SIG-M5 treated with dmso at 0.1 percent for 504 hours (cell line): ENCODE results near the gene FRMD4A.
A peak's percentile ranks its signal among the peaks of the same experiment; 100 is the strongest.

ENCODE experiments used
- DNase-seq: peaks from one replicate; lab custom pipeline; 2025; ENCODE audit not compliant: unreplicated experiment; lab: John Stamatoyannopoulos, UW

Gene FRMD4A

GRCh38 chr10:14345262-14345661, 14.5 kb upstream of the FRMD4A start:
- no peak for DNase-seq

- DNase-seq, result no peak
Observed at GRCh38 chr10:14340051-14340744, 9.5 kb upstream of the FRMD4A start.

DNA sequence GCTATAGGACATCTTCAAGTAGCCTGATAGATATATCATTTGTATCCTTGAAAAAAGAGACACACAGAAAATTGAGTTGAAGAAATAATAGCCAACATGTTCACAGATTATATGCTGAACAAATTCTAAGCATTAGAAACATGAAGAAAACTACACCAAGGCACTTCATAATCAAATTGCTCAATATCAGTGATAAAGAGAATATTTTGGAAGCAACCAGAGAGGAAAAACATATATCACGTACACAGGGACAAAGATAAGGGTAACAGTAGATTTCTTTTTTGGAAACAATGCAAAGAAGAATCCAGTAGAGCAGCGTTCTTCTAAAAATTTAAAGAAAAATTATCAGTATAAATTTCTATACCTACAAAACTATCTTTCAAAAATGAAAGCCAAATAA, 6.0 kb upstream of the FRMD4A start:
- no peak for DNase-seq

DNA sequence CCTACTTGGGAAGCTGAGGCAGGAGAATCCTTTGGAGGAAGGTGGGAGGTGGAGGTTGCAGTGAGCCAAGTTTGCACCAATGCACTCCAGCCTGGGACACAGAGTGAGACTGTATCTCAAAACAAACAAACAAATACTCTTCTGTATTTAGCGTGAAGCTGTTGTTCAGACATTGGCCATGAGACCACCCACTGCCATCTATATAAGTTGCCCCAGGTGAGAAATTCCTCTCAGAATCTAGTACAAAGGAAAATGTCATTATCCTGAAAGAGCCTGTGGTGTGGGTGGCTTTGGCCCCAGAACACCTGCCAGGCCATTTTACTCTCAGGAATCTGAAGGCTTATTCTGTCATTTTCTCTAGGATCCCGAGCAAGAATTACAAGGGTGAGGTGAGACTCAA, 4.0 kb upstream of the FRMD4A start:
- no peak for DNase-seq

DNA sequence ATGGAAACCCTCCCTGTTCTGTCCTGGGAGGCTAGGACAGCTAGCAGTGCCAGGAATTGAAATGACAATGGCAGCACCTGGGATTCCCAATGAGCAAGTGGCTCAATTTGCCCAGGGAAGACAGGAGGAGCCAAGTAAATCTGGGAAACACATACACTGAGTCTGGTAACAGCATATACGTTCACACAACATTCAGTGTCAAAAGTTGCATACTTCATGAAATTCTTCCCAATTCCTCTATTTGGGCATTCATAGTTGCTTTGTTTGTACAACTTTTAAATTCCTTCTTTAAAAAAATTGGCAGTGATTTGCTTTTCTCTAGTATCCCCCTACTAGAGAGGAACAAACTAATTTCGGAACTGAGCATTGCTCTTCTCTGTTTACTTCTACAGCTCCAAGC, 2.9 kb upstream of the FRMD4A start:
- no peak for DNase-seq

DNA sequence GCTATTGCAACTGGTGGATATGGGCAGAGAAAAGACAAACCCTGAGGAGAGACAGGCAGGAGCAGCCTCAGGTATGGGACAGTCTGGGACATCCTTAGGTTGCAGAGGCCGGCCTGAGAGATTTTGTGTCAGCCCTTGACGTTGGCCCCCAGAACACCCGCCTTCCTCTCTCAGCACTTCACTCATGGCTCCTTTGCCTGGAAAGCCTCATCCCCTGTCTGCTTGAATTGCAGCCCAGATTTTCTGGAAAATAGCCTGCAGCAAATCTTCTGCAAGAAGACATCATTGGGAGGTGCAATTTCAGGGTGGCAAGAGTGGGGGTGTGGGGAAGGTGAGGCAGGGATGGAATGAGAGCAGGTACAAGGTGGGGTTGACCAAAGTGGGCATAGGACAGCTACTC, 2.2 kb upstream of the FRMD4A start:
- DNase-seq, result no peak

DNA sequence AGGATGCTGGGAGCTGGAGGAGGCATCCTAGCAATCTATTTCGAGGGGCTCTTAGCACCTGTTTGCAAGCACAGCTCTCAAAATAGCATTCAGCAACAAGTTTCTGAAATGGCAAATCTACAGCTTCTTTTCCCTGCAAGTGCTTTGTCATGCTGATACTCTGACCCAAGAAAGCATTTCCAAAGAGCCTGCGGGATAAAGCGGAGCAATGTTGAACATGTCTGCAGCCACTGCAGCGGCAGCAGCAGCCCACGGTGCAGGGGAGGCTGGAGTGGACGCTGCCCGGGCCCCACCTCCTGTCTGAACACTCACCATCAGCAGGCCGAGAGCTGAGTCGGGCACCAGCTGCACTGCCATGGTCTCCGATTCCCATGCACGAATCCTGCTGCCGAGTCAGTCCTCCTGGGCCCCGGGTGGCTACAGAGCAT, 964 bp downstream of the FRMD4A start:
- DNase-seq, result no peak

- DNase-seq, result no peak
Observed at GRCh38 chr10:14328881-14329672, 1.6 kb downstream of the FRMD4A start.

GRCh38 chr10:14327527-14327926, 3.2 kb downstream of the FRMD4A start:
- no peak for DNase-seq

DNA sequence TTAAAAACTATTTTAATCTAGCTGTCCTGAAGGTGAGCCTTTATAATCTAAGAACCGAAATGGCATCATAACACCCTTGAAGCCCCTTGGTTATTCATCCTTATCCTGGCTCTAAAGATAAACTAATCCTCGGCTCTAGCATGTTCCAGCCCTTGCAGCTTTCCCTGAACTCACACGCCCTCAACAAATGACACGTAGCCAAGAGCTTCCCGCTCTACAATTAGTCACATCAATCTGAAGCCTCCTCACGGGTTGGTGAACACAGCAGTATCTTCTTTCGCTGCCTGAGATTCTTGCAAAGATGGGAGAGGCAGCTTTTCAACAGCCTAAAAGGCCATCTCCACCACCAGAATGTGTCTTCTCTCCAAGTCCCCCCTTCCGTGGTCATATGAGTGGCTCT, 4.1 kb downstream of the FRMD4A start:
- DNase-seq, result no peak

DNA sequence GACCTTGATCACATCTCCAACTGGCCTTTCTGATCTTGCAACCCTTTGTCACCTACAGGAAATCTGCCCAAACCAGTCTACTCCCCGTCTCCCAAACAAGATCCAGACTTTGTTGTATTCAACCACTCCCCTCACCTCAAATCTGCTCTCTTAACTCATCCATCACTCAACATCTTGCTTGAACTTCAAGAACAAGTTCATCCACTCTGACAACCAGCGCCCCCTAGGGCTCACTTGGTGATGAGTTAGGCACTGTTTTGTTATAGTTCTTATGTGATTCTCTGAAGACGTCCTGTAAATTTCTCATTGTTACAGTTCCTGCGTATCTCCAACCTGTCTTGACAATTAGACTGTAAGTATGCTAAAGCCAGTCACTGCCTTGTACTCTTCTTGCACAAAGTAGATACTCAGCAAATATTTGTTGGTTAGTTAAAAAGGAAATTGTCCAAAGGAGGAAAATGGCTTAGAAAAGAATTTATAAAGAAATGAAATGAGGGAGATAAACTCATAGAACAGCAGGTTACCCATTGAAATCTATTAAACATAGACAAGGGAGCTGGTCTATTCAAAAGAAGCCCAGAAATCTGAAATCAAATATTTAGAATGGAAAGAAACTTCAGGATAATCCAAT, 5.3 kb downstream of the FRMD4A start:
- DNase-seq, result no peak

GRCh38 chr10:14322526-14323188, 8.1 kb downstream of the FRMD4A start:
- DNase-seq, result no peak

DNA sequence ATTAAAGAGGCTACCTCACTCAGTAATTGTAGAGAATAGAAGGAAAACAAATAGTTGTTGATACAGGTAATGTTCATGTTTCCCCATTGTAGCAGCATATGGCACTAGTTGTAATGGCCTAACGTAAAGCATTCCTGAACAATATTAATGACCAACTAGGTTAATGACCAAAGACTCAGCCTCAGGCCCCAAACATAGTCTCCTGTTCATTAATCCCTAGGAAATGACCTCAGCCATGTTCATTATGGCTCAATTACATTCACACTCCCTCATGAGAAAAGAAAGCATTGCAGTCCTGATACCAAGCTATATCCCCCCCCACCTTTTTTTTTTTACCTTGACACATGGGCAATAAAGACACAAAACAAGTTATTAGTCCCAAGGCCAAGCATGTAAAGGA, 12.7 kb downstream of the FRMD4A start:
- DNase-seq, result no peak

DNA sequence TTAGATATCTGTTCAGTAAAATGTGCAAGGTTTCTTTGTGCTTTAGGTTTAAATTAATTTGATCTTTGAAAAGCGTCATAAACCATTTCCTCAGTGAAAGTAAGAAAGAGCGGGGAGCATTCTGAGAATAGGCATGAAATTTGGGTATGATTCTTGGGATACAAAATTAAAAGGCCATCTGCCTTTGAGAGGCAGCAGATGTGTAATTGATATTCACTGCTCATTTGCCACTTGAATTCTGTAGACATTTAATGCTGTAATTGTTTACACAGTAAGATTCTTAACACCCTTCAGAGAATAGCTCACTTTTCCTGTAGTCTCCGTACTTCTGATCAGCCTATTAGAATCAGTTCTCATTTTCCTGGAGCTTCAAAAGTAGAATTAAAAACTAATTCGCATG, 18.7 kb downstream of the FRMD4A start:
- no peak for DNase-seq

DNA sequence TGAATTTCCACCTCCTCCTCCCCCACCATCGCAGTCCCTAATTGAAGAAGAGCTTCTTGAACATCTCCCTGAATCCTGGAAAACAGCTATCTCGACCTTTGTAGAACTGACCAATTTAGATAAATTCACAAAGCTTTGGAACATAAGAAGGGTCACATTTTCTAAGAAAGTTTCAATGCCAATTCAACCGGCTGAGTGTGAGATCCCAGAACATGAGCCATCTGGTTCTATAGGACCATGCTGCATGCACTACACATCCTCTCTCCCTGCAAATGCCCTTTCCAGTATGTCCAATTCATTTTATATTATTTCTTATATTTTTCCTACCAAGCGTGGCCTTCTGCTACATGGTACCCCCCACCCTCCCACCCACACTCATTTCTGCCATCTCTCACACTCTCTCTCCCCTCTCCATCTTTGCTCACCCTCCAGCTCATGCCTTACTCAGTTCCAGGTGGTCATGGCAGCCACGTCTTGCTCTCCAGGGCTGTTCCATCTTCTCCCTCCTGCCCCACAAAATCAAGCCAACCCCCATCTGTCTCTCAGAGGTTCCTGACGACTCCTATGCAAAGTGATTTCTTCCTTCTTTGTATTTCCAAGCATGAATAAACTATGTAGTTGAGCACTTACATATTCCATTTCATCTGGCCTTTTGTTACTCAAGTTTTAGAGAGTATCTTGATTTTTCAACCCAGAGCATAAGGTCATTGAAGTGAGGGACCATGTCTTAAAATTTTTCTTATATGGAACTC, 19.3 kb downstream of the FRMD4A start:
- DNase-seq, result no peak

DNA sequence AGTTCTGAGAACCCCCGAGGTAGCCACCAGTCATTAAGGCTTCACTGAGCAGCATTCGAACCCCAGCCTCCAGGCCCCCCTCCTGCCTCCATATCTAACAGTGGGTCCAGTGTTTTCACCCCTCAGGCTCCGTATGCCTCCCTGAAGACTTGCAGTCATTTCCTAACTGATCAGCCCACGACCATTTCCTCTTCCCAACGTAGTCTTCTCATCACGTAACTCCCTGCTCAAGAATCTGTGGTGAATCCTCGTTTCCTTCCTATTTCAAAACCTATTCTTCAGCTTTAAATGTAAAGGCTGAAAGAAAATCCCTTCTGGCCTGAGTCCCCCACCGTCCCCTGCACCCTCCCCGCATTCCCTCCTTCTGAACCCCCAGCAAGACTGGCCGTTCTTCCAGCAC, 21.1 kb downstream of the FRMD4A start:
- DNase-seq, result no peak

DNA sequence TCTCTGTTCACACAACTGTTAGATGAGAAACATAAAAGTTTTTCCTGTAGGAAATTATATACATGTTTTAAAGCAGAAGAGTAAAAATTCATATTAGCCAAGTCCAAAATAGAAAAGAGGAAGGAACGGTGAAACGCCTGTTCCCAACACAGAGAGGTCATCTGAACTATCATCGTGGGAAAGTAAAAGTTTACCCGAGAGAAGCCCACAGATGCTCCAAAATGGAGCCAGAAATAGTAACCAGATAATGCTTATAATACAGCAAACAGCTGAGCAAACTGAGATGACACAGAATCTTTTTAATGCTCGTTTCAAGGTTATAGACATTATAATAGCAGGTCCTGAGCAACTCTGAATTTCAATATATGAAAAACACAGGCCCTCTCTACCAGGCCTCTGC, 24.5 kb downstream of the FRMD4A start:
- DNase-seq, result peak; percentile 4

DNA sequence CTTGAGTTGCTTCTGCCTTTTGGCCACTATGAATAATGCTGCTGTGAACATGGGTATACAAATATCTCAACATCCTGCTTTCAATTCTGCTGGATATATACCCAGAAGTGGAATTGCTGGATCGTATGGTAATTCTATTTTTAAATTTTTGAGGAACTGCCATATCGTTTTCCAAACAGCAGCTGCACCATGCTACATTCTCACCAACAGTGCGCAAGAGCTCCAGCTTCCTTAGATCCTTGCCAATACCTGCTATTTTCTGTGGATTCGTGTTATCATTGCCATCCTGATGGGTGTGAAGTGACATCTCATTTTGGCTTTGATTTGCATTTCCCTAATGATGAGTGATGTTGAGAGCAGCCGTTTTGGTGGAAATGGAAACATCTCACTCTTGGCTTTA, 26.7 kb downstream of the FRMD4A start:
- DNase-seq, result no peak

DNA sequence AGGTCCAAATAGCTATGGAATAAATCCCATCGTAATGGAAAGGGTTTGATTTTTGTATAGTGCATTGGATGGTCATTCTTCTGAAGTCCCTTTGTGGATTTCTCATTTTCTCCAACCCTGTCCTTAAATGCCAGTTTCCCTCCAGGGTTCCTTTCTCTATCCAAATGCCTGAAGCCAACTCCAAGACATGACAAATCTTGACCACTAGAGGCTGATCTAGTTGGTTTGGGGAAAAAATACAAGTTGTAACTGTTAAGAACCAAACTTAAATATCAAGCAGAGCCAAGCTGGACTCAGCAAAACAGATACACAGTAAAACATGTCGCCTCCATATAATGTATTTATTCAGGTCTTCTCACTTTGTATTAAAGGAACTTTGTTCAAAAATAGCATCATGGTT, 28.7 kb downstream of the FRMD4A start:
- peak; percentile 6 for DNase-seq

DNA sequence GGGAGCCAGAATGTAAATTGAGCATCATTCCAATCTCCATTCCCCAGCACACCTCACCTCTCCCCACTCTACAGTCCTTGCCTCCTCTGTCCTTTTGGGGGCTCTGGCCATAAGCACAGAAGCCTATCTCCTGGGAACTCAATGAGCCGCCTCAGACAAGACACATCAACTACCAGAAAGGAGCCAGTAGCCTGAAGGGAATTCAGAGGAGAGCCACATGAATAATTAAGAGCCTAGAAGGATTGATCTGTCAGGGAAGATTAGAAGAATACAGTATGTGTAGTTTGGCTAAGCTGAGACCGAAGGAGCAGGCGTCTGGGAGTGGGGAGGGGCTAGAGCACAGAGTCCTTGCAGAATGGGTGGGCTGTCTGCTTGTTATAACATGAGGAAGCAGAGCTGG, 31.2 kb downstream of the FRMD4A start:
- DNase-seq, result no peak
